Sigmoid colon (tissue), 3 donors: ENCODE measurements around the gene S100A13.

Experiments
- CTCF ChIP-seq, 4 experiments: fragments of 450-650 bp in 3 of 4; fragments of 200-600 bp in 1 of 4; IDR thresholded peaks; one replicate each; pipeline ENCODE4 v1.5.1; 2016 to 2019; ENCODE audit warnings: antibody characterized with exemption in 4 of 4, mild to moderate bottlenecking in 3 of 4, moderate library complexity in 2 of 4
- POLR2A ChIP-seq, 2 donors: fragments of 450-650 bp; IDR thresholded peaks; one replicate each; pipeline ENCODE4 v1.6.1; 2016; ENCODE audit warnings: antibody characterized with exemption in 2 of 2, mild to moderate bottlenecking in 2 of 2, moderate library complexity in 2 of 2

GRCh38 chr1:153662269-153662668 lies 35.0 kb upstream of the S100A13 start:
- TF ChIP-seq CTCF (IDR thresholded peaks at IDR 0.05) (no peak), POLR2A (IDR thresholded peaks at IDR 0.05) (no peak)
